GM10266 (cell line): Measurements from ENCODE around the gene MBP.

Source experiments
- DNase-seq: peaks from one replicate; pipeline ENCODE4 v3.0.0; 2012; ENCODE audit errors: extremely low spot score
- CTCF ChIP-seq: IDR thresholded peaks from 2 replicates; pipeline ENCODE4 v1.5.1; 2012; ENCODE audit warnings: mild to moderate bottlenecking, low read depth; ENCODE audit not compliant: control insufficient read depth, insufficient read depth; ENCODE audit errors: missing control alignments

MBP gene

GRCh38 chr18:77015771-77016710, 116.5 kb downstream of the MBP start:
- no peak for DNase-seq
- TF ChIP-seq CTCF = no peak

DNA sequence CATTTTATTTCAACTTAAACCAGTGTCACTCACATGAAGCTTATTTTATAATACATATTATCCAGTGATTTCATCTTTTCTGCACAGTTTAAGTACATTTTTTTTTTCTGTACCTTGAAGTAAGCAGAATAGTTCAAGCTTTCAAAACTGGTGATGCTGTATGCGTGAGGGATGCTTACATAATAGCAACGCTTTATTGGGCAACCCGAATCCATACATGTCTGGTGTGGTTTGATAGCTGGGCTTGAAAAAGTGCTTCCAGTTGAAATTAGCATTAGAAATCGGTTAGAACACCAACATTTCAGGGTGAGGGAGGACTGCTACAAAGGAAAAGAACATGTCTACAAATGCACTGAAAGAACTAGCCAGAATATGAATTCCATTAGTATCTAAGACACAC, 117.4 kb downstream of the MBP start:
- no peak for DNase-seq
- TF ChIP-seq CTCF = no peak

DNA sequence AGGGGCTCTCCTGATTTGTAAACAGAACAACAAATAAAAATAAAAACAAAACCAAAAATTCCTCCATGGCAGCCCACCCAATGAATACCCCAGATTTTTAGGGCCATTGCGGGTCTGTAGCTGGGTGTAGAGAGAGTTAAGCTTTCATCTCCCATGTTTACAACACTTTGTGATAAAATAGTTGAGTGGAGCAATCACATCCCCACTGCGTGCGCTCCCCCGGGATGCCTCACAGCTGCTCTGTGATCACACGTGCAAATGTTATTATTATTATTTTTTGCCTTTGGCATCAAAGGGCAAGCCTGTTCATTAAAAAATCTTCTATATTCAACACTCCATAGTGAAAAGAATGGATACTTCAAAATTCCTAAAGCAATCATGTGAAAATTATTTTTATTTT, 118.0 kb downstream of the MBP start:
- no peak for DNase-seq
- no peak for TF ChIP-seq CTCF

DNA sequence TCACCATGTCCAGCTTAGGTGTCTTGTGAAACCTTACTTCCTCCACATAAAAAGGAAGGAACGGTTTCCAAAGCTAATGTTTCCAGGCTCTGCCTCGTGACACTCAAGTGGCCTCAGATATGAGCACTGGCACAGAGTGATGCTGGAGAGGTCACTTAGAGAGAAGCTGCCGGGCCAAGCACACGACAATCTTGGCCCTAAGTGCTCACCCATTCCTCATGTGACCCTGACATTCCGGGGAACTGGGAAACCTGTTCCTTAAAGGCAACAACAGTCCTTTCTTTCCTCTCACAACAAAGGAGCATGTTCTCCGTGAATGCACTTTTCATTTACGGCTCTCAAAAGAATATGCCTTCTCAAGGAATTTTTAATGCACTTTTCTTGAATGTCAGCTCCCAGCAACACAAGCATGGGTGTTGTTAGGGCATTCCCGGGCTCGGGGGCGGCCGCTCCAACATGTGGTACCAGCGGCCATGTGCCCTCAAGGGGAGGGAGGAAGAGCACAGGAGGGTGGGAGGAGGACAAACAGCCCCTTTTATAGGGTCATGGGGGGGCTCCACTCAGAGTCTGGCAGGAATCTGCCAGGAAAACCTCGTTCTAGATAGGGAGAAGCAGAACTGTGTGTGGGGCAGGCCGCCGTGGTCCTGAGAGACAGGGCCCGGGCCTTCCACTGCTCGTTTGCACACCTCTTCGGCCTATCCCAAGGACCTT, 118.6 kb downstream of the MBP start:
- TF ChIP-seq CTCF = no peak
- no peak for DNase-seq

DNA sequence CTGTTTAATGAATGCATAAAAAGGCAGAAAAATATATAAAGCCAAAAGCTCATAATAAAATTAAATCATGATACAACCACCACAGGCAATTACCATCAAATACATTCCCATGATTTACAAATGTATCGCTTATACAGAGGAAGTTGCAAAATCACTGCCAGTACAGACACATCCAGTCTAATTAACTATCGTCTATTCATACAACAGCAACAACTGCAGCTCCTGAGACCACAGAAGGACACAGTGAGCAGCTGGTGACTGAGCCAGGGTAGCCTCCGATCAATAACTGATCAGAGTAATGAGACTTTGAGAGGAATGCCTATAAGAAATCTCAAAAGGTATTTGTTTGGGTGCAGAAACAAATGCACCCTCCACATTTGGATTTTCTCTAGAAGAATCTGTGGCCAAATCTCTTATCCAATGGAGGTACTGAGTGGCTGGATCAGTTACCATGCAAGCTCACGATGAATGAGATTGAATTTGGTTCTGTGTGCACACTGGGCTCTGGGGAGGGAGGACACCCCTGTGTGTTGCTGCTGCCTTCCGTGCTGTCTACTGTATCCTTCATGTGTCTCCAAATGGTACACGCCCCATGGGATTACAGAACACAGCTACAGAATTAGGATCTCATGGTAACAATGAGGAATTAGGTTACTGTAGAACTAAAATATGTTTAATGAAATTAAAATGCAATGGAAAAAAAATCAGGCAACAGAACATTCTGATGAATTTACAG, 119.6 kb downstream of the MBP start:
- TF ChIP-seq CTCF = no peak
- DNase-seq = no peak

DNA sequence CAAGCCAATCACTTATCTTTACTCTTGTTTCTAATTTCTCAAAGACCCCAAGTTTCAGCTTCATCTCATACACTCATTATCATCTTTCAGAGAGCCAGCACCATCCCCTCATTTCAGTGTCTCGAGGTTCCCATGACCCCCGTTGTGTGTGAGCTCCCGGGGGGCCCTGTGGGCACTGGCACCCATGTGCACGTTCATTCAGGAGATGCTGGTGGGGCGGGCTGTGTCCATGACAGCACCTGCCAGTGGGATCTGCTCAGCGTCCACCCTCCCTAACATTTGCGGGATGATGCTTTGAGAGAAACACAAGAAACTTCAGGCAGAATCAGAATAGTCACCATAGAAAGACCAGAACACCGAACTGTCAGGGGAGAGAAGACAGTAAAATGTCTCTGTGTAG, 120.5 kb downstream of the MBP start:
- no peak for DNase-seq
- TF ChIP-seq CTCF = no peak
